ENCODE data around the gene HOXD11. TPM values are rescaled to one million over a fixed set of nuclear protein-coding genes. Genes with fewer than 3 reads are reported as not detected.

The HOXD11 gene
- total RNA-seq, result not detected

GRCh38 chr2:176106581-176107539 is at the start of gene HOXD11:
TSS of gene HOXD11 (plus strand) at chr2:176107280. CDS start at chr2:176107356, 76 bp downstream.
- H3K36me3 ChIP-seq, result no peaks in the 10 kb centered on the region
- WGBS, 2 donors (ENCODE audit: low coverage in 1 of 2), result 4 to 5% methylated on average over 11 to 12 of the region's 85 CpGs
- ATAC-seq, result no peak
- H3K27me3 ChIP-seq, result peaks cover 99% of the 10 kb centered on the region
- H3K4me1 ChIP-seq, result peaks cover 0 to 56% (median 31%) of the 10 kb centered on the region in 3 donors
- H3K27ac ChIP-seq, result no peak within 1 kb of the TSS
- TF ChIP-seq EP300 (IDR thresholded peaks at IDR 0.05), result no peak
- no peak for TF ChIP-seq CTCF (IDR thresholded peaks at IDR 0.05)
- TF ChIP-seq POLR2AphosphoS5 (IDR thresholded peaks at IDR 0.05), result no peak
- TF ChIP-seq POLR2A (IDR thresholded peaks at IDR 0.05), result no peak
- H3K9me3 ChIP-seq, result no peaks in the 10 kb centered on the region
- peak within 1 kb of the TSS in 1 of 2 donors; percentile 39 for H3K4me3 ChIP-seq

GRCh38 chr2:176063958-176064357 is 43.1 kb upstream of the HOXD11 start:
- Histone ChIP-seq H3K36me3 (no peaks in the 10 kb centered on the region), H3K27ac (no peak overlapping the region), H3K4me3 (no peak overlapping the region), H3K4me1 (peaks cover 0 to 22% (median 14%) of the 10 kb centered on the region in 3 donors), H3K27me3 (peaks cover 89% of the 10 kb centered on the region), H3K9me3 (no peaks in the 10 kb centered on the region)
- 45 to 58% methylated on average over 2 of the region's 2 CpGs for whole genome bisulfite sequencing, 2 donors (ENCODE audit: low coverage in 1 of 2)
- TF ChIP-seq POLR2A (IDR thresholded peaks at IDR 0.05), result no peak
- no peak for TF ChIP-seq POLR2AphosphoS5 (IDR thresholded peaks at IDR 0.05)
- TF ChIP-seq CTCF (IDR thresholded peaks at IDR 0.05), result no peak
- no peak for TF ChIP-seq EP300 (IDR thresholded peaks at IDR 0.05)
- ATAC-seq, result no peak

GRCh38 chr2:176066645-176067588 is 40.2 kb upstream of the HOXD11 start:
- H3K9me3 ChIP-seq, result no peaks in the 10 kb centered on the region
- TF ChIP-seq POLR2A (IDR thresholded peaks at IDR 0.05) (no peak), CTCF (IDR thresholded peaks at IDR 0.05) (no peak), POLR2AphosphoS5 (IDR thresholded peaks at IDR 0.05) (no peak), EP300 (IDR thresholded peaks at IDR 0.05) (no peak)
- 1 to 12% methylated on average over 11 to 12 of the region's 56 CpGs for WGBS, 2 donors (ENCODE audit: low coverage in 1 of 2)
- peaks cover 0 to 28% (median 14%) of the 10 kb centered on the region in 3 donors for H3K4me1 ChIP-seq
- H3K36me3 ChIP-seq, result no peaks in the 10 kb centered on the region
- H3K27ac ChIP-seq, result no peak overlapping the region
- H3K4me3 ChIP-seq, result peak overlapping the region in 1 of 2 donors; percentile 37
- H3K27me3 ChIP-seq, result peaks cover 94% of the 10 kb centered on the region
- no peak for ATAC-seq

GRCh38 chr2:176067589-176068418 is 39.3 kb upstream of the HOXD11 start:
- Histone ChIP-seq H3K27ac (no peak overlapping the region), H3K36me3 (no peaks in the 10 kb centered on the region), H3K27me3 (peaks cover 94% of the 10 kb centered on the region), H3K4me1 (peaks cover 0 to 31% (median 14%) of the 10 kb centered on the region in 3 donors), H3K9me3 (no peaks in the 10 kb centered on the region), H3K4me3 (peak overlapping the region in 1 of 2 donors; percentile 37)
- peak; percentile 24 for ATAC-seq
- 0 to 4% methylated on average over 2 to 5 of the region's 38 CpGs for WGBS, 2 donors (ENCODE audit: low coverage in 1 of 2)
- TF ChIP-seq EP300 (IDR thresholded peaks at IDR 0.05), result no peak
- no peak for TF ChIP-seq POLR2AphosphoS5 (IDR thresholded peaks at IDR 0.05)
- TF ChIP-seq POLR2A (IDR thresholded peaks at IDR 0.05), result no peak
- TF ChIP-seq CTCF (IDR thresholded peaks at IDR 0.05), result no peak
